ENCODE measurements around the gene ASAP3. TPM values are rescaled to one million over a fixed set of nuclear protein-coding genes. Genes with fewer than 3 reads are reported as not detected.

ASAP3 gene
- total RNA-seq, 1 experiment from 2014 or later: 2.9 TPM

GRCh38 chr1:23395849-23396248 is 88.1 kb downstream of the ASAP3 start:
- DNase-seq: no peak
- Mint-ChIP-seq H3K9me3 (ENCODE audit: low read depth, unreplicated experiment) (no peaks in the 10 kb centered on the region), H3K27me3 (ENCODE audit: unreplicated experiment) (no peaks in the 10 kb centered on the region), H3K36me3 (ENCODE audit: insufficient read depth, unreplicated experiment) (no peaks in the 10 kb centered on the region), H3K27ac (ENCODE audit: unreplicated experiment) (no peak overlapping the region), H3K4me3 (ENCODE audit: low read depth, unreplicated experiment) (no peak overlapping the region), H3K4me1 (ENCODE audit: low read depth, unreplicated experiment) (no peaks in the 10 kb centered on the region)
- intact Hi-C loops (cut with micrococcal nuclease; ENCODE audit: unreplicated experiment): no loop called here
- no TSS peak for BruUV-seq (replicated peaks)
- CTCF ChIA-PET: no interaction called here
- TF ChIP-seq CTCF (IDR thresholded peaks at IDR 0.05; ENCODE audit: unreplicated experiment): no peak

- Mint-ChIP-seq H3K4me1 (ENCODE audit: low read depth, unreplicated experiment) (no peaks in the 10 kb centered on the region), H3K9me3 (ENCODE audit: low read depth, unreplicated experiment) (no peaks in the 10 kb centered on the region), H3K27ac (ENCODE audit: unreplicated experiment) (no peak overlapping the region), H3K36me3 (ENCODE audit: insufficient read depth, unreplicated experiment) (no peaks in the 10 kb centered on the region), H3K4me3 (ENCODE audit: low read depth, unreplicated experiment) (no peak overlapping the region), H3K27me3 (ENCODE audit: unreplicated experiment) (no peaks in the 10 kb centered on the region)
- CTCF ChIA-PET: interaction anchor here (2.2 kb wide), 1 partner anchor 9 kb away, joined by 8 read pairs; no protein-coding TSS in a partner anchor
- no peak for TF ChIP-seq CTCF (IDR thresholded peaks at IDR 0.05; ENCODE audit: unreplicated experiment)
- intact Hi-C loops (cut with micrococcal nuclease; ENCODE audit: unreplicated experiment): no loop called here
- DNase-seq: no peak
- BruUV-seq (replicated peaks): no TSS peak
Observed at GRCh38 chr1:23395154-23395724, 88.7 kb downstream of the ASAP3 start.

GRCh38 chr1:23394684-23395083 is 89.3 kb downstream of the ASAP3 start:
- no peak overlapping the region for H3K4me3 Mint-ChIP-seq (ENCODE audit: low read depth, unreplicated experiment)
- no peaks in the 10 kb centered on the region for H3K9me3 Mint-ChIP-seq (ENCODE audit: low read depth, unreplicated experiment)
- no peaks in the 10 kb centered on the region for H3K27me3 Mint-ChIP-seq (ENCODE audit: unreplicated experiment)
- CTCF ChIA-PET: interaction anchor here (0.6 to 2.2 kb wide), 3 partner anchors 10 to 26 kb away, joined by 3 to 8 read pairs (median 3); no protein-coding TSS in a partner anchor
- H3K4me1 Mint-ChIP-seq (ENCODE audit: low read depth, unreplicated experiment): no peaks in the 10 kb centered on the region
- TF ChIP-seq CTCF (IDR thresholded peaks at IDR 0.05; ENCODE audit: unreplicated experiment): no peak
- H3K27ac Mint-ChIP-seq (ENCODE audit: unreplicated experiment): no peak overlapping the region
- DNase-seq: no peak
- no peaks in the 10 kb centered on the region for H3K36me3 Mint-ChIP-seq (ENCODE audit: insufficient read depth, unreplicated experiment)
- intact Hi-C loops (cut with micrococcal nuclease; ENCODE audit: unreplicated experiment): no loop called here
- no TSS peak for BruUV-seq (replicated peaks)

GRCh38 chr1:23394181-23394580 is 89.8 kb downstream of the ASAP3 start:
- H3K4me3 Mint-ChIP-seq (ENCODE audit: low read depth, unreplicated experiment): no peak overlapping the region
- H3K4me1 Mint-ChIP-seq (ENCODE audit: low read depth, unreplicated experiment): no peaks in the 10 kb centered on the region
- no peaks in the 10 kb centered on the region for H3K27me3 Mint-ChIP-seq (ENCODE audit: unreplicated experiment)
- no TSS peak for BruUV-seq (replicated peaks)
- no peak for DNase-seq
- intact Hi-C loops (cut with micrococcal nuclease; ENCODE audit: unreplicated experiment): no loop called here
- CTCF ChIA-PET: interaction anchor here (0.6 to 2.2 kb wide), 3 partner anchors 10 to 26 kb away, joined by 3 to 8 read pairs (median 3); no protein-coding TSS in a partner anchor
- no peaks in the 10 kb centered on the region for H3K36me3 Mint-ChIP-seq (ENCODE audit: insufficient read depth, unreplicated experiment)
- H3K9me3 Mint-ChIP-seq (ENCODE audit: low read depth, unreplicated experiment): no peaks in the 10 kb centered on the region
- no peak overlapping the region for H3K27ac Mint-ChIP-seq (ENCODE audit: unreplicated experiment)
- no peak for TF ChIP-seq CTCF (IDR thresholded peaks at IDR 0.05; ENCODE audit: unreplicated experiment)
